BE2C (cell line): ENCODE measurements around the gene NR2F1-AS1.
A peak's percentile ranks its signal among the peaks of the same experiment; 100 is the strongest.

ENCODE experiments used
- DNase-seq: peaks from one replicate; pipeline ENCODE4 v3.0.0-alpha.2; 2020
- H3K27me3 ChIP-seq: fragments of 250-450 bp; sonication (Bioruptor Pico); 2 replicates; pipeline ENCODE4 v1.5.1; 2020; ENCODE audit warnings: mild to moderate bottlenecking
- H3K36me3 ChIP-seq: fragments of 250-450 bp; sonication (Bioruptor Pico); 2 replicates; pipeline ENCODE4 v1.5.1; 2020; ENCODE audit warnings: mild to moderate bottlenecking
- H3K4me1 ChIP-seq: fragments of 250-450 bp; sonication (Bioruptor Pico); 2 replicates; pipeline ENCODE4 v1.5.1; 2020
- H3K4me3 ChIP-seq: 2 replicates; pipeline ENCODE4 v1.5.1; 2011; ENCODE audit warnings: low read depth, low read length
- H3K9me3 ChIP-seq: fragments of 250-450 bp; sonication (Bioruptor Pico); 2 replicates; pipeline ENCODE4 v1.5.1; 2020
- CTCF ChIP-seq: IDR thresholded peaks from 2 replicates; pipeline ENCODE4 v1.5.1; 2012; ENCODE audit warnings: mild to moderate bottlenecking, low read depth, low read length

The NR2F1-AS1 gene

GRCh38 chr5:93579692-93580062 lies 1.3 kb downstream of the NR2F1-AS1 start:
- no peaks in the 10 kb centered on the region for H3K27me3 ChIP-seq
- H3K4me3 ChIP-seq = peak overlapping the region; percentile 93
- H3K4me1 ChIP-seq = no peaks in the 10 kb centered on the region
- peak; percentile 56 for DNase-seq
- no peak for TF ChIP-seq CTCF
- no peaks in the 10 kb centered on the region for H3K36me3 ChIP-seq
- H3K9me3 ChIP-seq = no peaks in the 10 kb centered on the region

DNA sequence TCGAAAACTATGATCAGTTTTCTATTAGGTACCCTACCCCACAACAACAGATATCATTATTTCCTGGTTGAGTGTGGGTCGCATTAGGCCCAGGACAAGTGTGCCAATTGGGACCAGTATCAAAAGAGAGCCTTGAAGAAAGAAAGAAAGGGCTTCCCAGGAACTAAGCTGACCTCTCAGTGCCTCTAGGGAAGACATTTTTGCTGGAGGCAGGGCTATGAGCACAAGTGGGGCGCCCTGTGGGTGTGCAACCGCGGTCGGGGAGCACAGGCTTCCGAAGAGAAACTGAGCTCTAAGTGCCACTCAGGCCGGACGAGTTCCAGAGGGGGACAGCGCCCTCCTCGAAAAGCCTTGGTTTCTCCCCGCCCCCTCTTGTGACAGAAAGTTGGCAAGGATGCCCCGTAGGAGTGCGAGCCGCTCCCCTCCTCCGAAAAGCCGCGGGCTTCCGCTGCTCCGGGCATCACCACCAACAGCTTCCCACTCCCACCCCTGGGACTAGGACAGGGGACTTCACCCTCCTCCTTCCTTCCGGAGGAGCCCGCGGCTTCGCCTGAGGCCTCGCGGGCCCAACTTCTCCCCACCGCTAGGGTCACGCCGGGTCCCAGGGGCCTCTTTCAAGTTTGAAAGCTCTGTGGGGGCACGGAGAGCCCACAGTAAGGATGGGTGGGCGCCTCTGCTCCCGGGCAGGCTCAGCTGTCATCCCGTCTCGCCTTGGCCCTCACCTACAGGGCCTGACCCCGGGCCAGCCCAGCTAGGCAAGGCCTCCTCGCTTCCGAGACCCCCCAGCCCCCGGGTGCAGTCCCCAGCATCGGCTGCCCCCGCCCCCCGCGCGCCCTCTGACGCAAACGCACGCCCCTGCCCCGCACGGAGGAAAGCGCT lies 2.0 kb downstream of the NR2F1-AS1 start:
- Histone ChIP-seq H3K4me1 (no peaks in the 10 kb centered on the region), H3K9me3 (no peaks in the 10 kb centered on the region), H3K36me3 (no peaks in the 10 kb centered on the region), H3K4me3 (peak overlapping the region; percentile 93), H3K27me3 (no peaks in the 10 kb centered on the region)
- DNase-seq = no peak
- TF ChIP-seq CTCF = 0 out of 2 replicates have a peak, but pooled peaks have one; percentile 12

GRCh38 chr5:93577854-93578812 lies 2.9 kb downstream of the NR2F1-AS1 start:
- no peak for TF ChIP-seq CTCF

GRCh38 chr5:93576994-93577853 lies 3.8 kb downstream of the NR2F1-AS1 start:
- Histone ChIP-seq H3K27me3 (no peaks in the 10 kb centered on the region), H3K36me3 (no peaks in the 10 kb centered on the region), H3K4me1 (no peaks in the 10 kb centered on the region), H3K9me3 (no peaks in the 10 kb centered on the region), H3K4me3 (no peak overlapping the region)
- no peak for TF ChIP-seq CTCF
- DNase-seq = no peak

More at GRCh38 chr5:93577854-93578812, 2.9 kb downstream of the NR2F1-AS1 start:
- Histone ChIP-seq H3K4me1 (no peaks in the 10 kb centered on the region), H3K36me3 (no peaks in the 10 kb centered on the region), H3K4me3 (no peak overlapping the region), H3K9me3 (no peaks in the 10 kb centered on the region), H3K27me3 (no peaks in the 10 kb centered on the region)
- DNase-seq = no peak

- H3K27me3 ChIP-seq = no peaks in the 10 kb centered on the region
These were observed 5.3 kb downstream of the NR2F1-AS1 start for GRCh38 chr5:93575461-93576414.

More at GRCh38 chr5:93575461-93576414, 5.3 kb downstream of the NR2F1-AS1 start:
- no peaks in the 10 kb centered on the region for H3K9me3 ChIP-seq
- no peak for TF ChIP-seq CTCF
- no peaks in the 10 kb centered on the region for H3K4me1 ChIP-seq
- H3K4me3 ChIP-seq = no peak overlapping the region
- no peaks in the 10 kb centered on the region for H3K36me3 ChIP-seq
- DNase-seq = no peak
